ENCODE results near the gene LARP4B. TPM values are rescaled to one million over a fixed set of nuclear protein-coding genes. Genes with fewer than 3 reads are reported as not detected.

LARP4B gene
- total RNA-seq, result 50.6 and 58.4 TPM in 2 replicates

GRCh38 chr10:931326-932318 is at the start of gene LARP4B:
Gene LARP4B (minus strand): TSS chr10:931705. CDS start chr10:885721, 45,984 bp downstream.
- H3K4me3 ChIP-seq (ENCODE audit: low read depth, low read length), result peak within 1 kb of the TSS; percentile 89
- TF ChIP-seq CTCF (conservative IDR thresholded peaks at IDR 0.05; ENCODE audit: low read depth, low read length), result no peak
- peak; percentile 57 for DNase-seq (ENCODE audit: low read depth)

GRCh38 chr10:980468-981093 is 49.1 kb upstream of the LARP4B start:
- TF ChIP-seq CTCF (conservative IDR thresholded peaks at IDR 0.05; ENCODE audit: low read depth, low read length), result no peak
- no peak overlapping the region for H3K4me3 ChIP-seq (ENCODE audit: low read depth, low read length)
- DNase-seq (ENCODE audit: low read depth), result no peak

- no peak for TF ChIP-seq CTCF (conservative IDR thresholded peaks at IDR 0.05; ENCODE audit: low read depth, low read length)
- no peak overlapping the region for H3K4me3 ChIP-seq (ENCODE audit: low read depth, low read length)
- DNase-seq (ENCODE audit: low read depth), result no peak
These were observed 47.4 kb upstream of the LARP4B start for GRCh38 chr10:978826-979421.

GRCh38 chr10:976316-976715 is 44.8 kb upstream of the LARP4B start:
- H3K4me3 ChIP-seq (ENCODE audit: low read depth, low read length), result no peak overlapping the region
- DNase-seq (ENCODE audit: low read depth), result no peak
- TF ChIP-seq CTCF (conservative IDR thresholded peaks at IDR 0.05; ENCODE audit: low read depth, low read length), result no peak

GRCh38 chr10:974785-975074 is 43.2 kb upstream of the LARP4B start:
- DNase-seq (ENCODE audit: low read depth), result no peak
- H3K4me3 ChIP-seq (ENCODE audit: low read depth, low read length), result no peak overlapping the region
- TF ChIP-seq CTCF (conservative IDR thresholded peaks at IDR 0.05; ENCODE audit: low read depth, low read length), result no peak

- H3K4me3 ChIP-seq (ENCODE audit: low read depth, low read length), result no peak overlapping the region
- peak; percentile 44 for DNase-seq (ENCODE audit: low read depth)
- TF ChIP-seq CTCF (conservative IDR thresholded peaks at IDR 0.05; ENCODE audit: low read depth, low read length), result no peak
These were observed 42.7 kb upstream of the LARP4B start for GRCh38 chr10:974038-974784.
